Brain microvascular endothelial cell (primary cell): ENCODE measurements around the gene KRTAP12-3.

Experiments
- DNase-seq: peaks from one replicate; pipeline ENCODE4 v3.0.0-alpha.2; 2020
- H3K27ac ChIP-seq: fragments of 250-450 bp; sonication (Bioruptor Pico); 2 replicates; pipeline ENCODE4 v1.5.1; 2020; ENCODE audit warnings: mild to moderate bottlenecking, moderate library complexity
- H3K27me3 ChIP-seq: fragments of 250-450 bp; sonication (Bioruptor Pico); replicated peaks from 2 replicates; pipeline ENCODE4 v1.5.1; 2020; ENCODE audit warnings: mild to moderate bottlenecking
- H3K36me3 ChIP-seq: fragments of 250-450 bp; sonication (Bioruptor Pico); replicated peaks from 2 replicates; pipeline ENCODE4 v1.5.1; 2020; ENCODE audit warnings: mild to moderate bottlenecking
- H3K4me3 ChIP-seq: 2 replicates; pipeline ENCODE4 v1.5.1; 2011; ENCODE audit warnings: low read depth, mild to moderate bottlenecking, control low read depth, low read length, moderate library complexity
- CTCF ChIP-seq: IDR thresholded peaks from 2 replicates; pipeline ENCODE4 v1.5.1; 2011; ENCODE audit warnings: low read depth, mild to moderate bottlenecking, moderate library complexity, low read length, control low read depth, inconsistent platforms; ENCODE audit errors: missing control alignments
- in situ Hi-C: cut with HindIII; loops from 2 replicates; pipeline ENCODE4 v1.10.0; 2017; ENCODE audit warnings: low sequenced_read_pairs, low pct_ligation_motif_present

KRTAP12-3 gene

DNA sequence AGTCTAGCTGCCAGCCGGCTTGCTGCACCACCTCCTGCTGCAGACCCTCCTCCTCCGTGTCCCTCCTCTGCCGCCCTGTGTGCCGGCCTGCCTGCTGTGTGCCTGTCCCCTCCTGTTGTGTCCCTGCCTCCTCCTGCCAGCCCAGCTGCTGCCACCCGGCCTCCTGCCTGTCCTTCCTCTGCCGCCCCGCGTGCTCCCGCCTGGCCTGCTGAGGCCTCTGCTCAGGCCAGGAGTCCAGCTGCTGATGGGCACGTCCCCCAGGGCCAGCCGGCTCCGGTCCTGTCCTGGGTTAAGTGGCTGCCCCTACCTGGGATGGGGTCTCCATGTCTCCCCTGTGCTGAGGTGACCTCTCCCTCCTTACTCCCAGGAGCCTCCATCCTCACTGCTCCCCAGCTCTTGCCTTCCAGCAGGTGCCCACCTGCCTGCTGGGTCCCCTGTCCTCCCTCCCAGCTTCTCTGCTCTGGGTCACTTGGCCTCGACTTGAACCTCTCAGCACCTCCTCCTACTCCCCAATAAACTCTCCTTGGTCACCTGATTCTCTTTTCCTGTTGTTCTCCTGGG is 45.0 kb upstream of the KRTAP12-3 start:
- in situ Hi-C loops, result no loop called here
- H3K4me3 ChIP-seq, result no peak overlapping the region
- H3K27me3 ChIP-seq, result no peaks in the 10 kb centered on the region
- H3K27ac ChIP-seq, result no peak overlapping the region
- DNase-seq, result no peak
- no peaks in the 10 kb centered on the region for H3K36me3 ChIP-seq
- TF ChIP-seq CTCF, result no peak

GRCh38 chr21:44613386-44614155 is 44.2 kb upstream of the KRTAP12-3 start:
- in situ Hi-C loops, result no loop called here
- H3K4me3 ChIP-seq, result no peak overlapping the region
- H3K27me3 ChIP-seq, result no peaks in the 10 kb centered on the region
- TF ChIP-seq CTCF, result no peak
- no peaks in the 10 kb centered on the region for H3K36me3 ChIP-seq
- no peak for DNase-seq
- H3K27ac ChIP-seq, result no peak overlapping the region

GRCh38 chr21:44614161-44614631 is 43.5 kb upstream of the KRTAP12-3 start:
- Histone ChIP-seq H3K27ac (no peak overlapping the region), H3K4me3 (no peak overlapping the region), H3K27me3 (no peaks in the 10 kb centered on the region), H3K36me3 (no peaks in the 10 kb centered on the region)
- no peak for TF ChIP-seq CTCF
- in situ Hi-C loops, result no loop called here
- no peak for DNase-seq

DNA sequence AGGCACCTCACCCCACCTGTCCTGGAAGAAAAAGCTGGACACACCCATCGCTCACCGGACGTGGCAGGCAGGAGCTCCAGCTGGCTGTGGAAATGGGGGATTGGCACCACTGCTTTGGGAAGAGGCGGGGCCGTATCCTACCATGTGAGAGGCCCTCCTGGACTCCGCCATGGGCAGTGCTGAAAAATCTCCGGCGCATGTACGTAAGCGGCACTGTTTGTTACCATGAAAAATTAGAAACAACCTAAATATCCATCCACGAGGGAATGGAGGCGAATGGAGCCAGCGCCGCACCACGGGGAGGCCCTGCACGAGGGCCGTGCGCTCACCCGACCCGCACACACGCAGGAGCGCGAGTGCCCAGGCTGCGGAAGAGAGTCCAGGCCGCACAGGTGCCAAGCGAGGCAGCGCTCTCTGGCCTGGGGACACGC is 42.8 kb upstream of the KRTAP12-3 start:
- no peak overlapping the region for H3K27ac ChIP-seq
- no peaks in the 10 kb centered on the region for H3K36me3 ChIP-seq
- in situ Hi-C loops, result no loop called here
- no peak overlapping the region for H3K4me3 ChIP-seq
- no peak for DNase-seq
- no peak for TF ChIP-seq CTCF
- no peaks in the 10 kb centered on the region for H3K27me3 ChIP-seq

- H3K27me3 ChIP-seq, result no peaks in the 10 kb centered on the region
- no peak overlapping the region for H3K4me3 ChIP-seq
- no peak overlapping the region for H3K27ac ChIP-seq
- in situ Hi-C loops, result no loop called here
- no peak for TF ChIP-seq CTCF
- H3K36me3 ChIP-seq, result no peaks in the 10 kb centered on the region
- DNase-seq, result no peak
These were observed 42.3 kb upstream of the KRTAP12-3 start for GRCh38 chr21:44615466-44615865.
